ENCODE data around the gene CLPTM1L. TPM values are rescaled to one million over a fixed set of nuclear protein-coding genes. Genes with fewer than 3 reads are reported as not detected.

Gene CLPTM1L
- total RNA-seq (2022; extraction: Qiagen RNA extraction; ENCODE audit: low read depth), result 168 to 190 TPM (median 171 TPM) in 5 replicates

DNA sequence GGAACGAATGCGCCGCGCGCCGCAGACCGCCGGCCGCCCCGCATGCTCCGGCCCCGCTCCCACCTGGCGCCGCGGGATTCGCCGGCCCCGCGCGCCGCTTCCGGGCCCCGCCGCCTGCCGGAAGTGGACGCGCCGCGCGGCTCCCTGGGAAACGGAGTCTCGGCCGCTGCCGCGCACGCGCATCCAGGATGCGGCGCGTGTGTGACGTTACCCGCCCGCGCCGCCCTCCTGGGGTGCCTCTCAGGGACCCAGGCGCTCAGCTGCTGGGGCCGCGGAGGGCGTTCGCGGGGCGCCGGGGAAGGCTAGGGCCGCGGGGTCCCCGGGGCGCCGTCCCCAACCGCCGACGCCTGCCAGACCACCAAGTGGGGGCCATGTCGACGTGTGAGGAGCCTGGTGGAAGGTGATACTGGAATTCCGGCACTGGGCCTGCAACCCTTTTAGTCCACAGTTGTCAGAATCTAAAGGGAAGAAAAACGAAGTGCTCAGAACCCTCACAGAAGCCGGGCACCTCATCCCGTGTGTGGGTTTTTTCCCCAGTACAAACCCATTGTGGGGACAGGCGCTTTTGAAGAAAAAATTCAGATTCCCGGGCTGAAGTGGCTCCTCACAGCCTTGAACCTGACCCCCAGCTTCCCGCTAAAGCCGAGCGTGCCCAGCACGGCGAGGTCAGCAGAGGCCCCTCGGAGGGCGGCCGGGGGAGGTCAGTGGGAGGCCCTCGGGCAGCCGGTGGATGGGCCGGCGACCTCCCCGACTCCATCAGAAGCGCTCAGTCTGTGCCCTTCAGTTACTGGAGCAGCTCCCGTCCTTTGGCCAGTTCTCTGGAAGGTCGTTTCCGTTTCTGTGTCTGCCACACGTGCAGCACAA, at the start of gene CLPTM1L:
Gene CLPTM1L (minus strand): TSS at position 125 of the 864 bp plus-strand sequence. CDS start 258 bp downstream, outside the sequence.

DNA sequence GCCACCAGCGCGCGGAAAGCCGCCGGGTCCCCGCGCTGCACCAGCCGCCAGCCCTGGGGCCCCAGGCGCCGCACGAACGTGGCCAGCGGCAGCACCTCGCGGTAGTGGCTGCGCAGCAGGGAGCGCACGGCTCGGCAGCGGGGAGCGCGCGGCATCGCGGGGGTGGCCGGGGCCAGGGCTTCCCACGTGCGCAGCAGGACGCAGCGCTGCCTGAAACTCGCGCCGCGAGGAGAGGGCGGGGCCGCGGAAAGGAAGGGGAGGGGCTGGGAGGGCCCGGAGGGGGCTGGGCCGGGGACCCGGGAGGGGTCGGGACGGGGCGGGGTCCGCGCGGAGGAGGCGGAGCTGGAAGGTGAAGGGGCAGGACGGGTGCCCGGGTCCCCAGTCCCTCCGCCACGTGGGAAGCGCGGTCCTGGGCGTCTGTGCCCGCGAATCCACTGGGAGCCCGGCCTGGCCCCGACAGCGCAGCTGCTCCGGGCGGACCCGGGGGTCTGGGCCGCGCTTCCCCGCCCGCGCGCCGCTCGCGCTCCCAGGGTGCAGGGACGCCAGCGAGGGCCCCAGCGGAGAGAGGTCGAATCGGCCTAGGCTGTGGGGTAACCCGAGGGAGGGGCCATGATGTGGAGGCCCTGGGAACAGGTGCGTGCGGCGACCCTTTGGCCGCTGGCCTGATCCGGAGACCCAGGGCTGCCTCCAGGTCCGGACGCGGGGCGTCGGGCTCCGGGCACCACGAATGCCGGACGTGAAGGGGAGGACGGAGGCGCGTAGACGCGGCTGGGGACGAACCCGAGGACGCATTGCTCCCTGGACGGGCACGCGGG, 49.9 kb downstream of the CLPTM1L start, which contains the start of gene TERT:
Gene TERT (minus strand): TSS at position 234 of the 815 bp plus-strand sequence. CDS start 79 bp downstream, at position 155.

Other genes with a start within 250 kb of the CLPTM1L start
- 19.8 to 34.2 TPM (median 30.1 TPM) in 5 replicates for gene SLC12A7, start 233.0 kb downstream of the CLPTM1L start, total RNA-seq (2022; extraction: Qiagen RNA extraction; ENCODE audit: low read depth)
- 0.06 to 0.12 TPM (median 0.07 TPM) in 4 of 5 replicates, not detected in the other for gene SLC6A19, start 143.5 kb downstream of the CLPTM1L start, total RNA-seq (2022; extraction: Qiagen RNA extraction; ENCODE audit: low read depth)
- not detected in 5 replicates for gene SLC6A18, start 119.7 kb downstream of the CLPTM1L start, total RNA-seq (2022; extraction: Qiagen RNA extraction; ENCODE audit: low read depth)
- gene TERT, start 50.0 kb downstream of the CLPTM1L start, total RNA-seq (2022; extraction: Qiagen RNA extraction; ENCODE audit: low read depth), result 1.4 to 3.5 TPM (median 2.9 TPM) in 5 replicates
- gene SLC6A3, start 100.3 kb upstream of the CLPTM1L start, total RNA-seq (2022; extraction: Qiagen RNA extraction; ENCODE audit: low read depth), result 0.13 to 0.45 TPM (median 0.16 TPM) in 5 replicates
- 142 to 176 TPM (median 162 TPM) in 5 replicates for gene LPCAT1, start 178.9 kb upstream of the CLPTM1L start, total RNA-seq (2022; extraction: Qiagen RNA extraction; ENCODE audit: low read depth)